Femur (tissue), 1 donor: Measurements from ENCODE around the gene THAP11.
A peak's percentile ranks its signal among the peaks of the same experiment; 100 is the strongest.
"Not testable (repeated sequence)": the region's sequence is repeated elsewhere in the genome, so short reads cannot be mapped to it uniquely, and the experiment has no call there.

Source experiments
- DNase-seq: peaks from one replicate; pipeline ENCODE4 v3.0.0-alpha.2; 2017

Gene THAP11

DNA sequence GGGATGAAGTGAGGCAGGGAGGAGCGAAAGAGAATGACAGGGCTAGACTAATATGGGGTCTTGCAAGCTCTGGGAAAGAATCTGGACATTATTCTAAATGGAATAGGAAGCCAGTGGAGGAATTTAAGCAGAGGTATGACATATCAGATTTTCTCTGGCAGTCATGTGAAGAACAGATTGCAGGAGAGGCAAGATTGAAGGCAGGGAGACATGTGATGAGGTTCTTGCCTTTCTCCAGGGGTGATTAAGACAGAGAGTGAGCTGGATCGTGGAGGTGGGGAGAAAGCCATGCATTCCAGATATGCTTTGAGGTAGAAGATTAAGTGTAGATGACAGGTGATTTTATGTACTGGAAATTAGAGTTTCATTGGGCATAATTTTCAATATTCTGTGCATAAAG is 4.3 kb upstream of the THAP11 start:
- no peak for DNase-seq

GRCh38 chr16:67841198-67841815 is 813 bp upstream of the THAP11 start:
- DNase-seq, result no peak

DNA sequence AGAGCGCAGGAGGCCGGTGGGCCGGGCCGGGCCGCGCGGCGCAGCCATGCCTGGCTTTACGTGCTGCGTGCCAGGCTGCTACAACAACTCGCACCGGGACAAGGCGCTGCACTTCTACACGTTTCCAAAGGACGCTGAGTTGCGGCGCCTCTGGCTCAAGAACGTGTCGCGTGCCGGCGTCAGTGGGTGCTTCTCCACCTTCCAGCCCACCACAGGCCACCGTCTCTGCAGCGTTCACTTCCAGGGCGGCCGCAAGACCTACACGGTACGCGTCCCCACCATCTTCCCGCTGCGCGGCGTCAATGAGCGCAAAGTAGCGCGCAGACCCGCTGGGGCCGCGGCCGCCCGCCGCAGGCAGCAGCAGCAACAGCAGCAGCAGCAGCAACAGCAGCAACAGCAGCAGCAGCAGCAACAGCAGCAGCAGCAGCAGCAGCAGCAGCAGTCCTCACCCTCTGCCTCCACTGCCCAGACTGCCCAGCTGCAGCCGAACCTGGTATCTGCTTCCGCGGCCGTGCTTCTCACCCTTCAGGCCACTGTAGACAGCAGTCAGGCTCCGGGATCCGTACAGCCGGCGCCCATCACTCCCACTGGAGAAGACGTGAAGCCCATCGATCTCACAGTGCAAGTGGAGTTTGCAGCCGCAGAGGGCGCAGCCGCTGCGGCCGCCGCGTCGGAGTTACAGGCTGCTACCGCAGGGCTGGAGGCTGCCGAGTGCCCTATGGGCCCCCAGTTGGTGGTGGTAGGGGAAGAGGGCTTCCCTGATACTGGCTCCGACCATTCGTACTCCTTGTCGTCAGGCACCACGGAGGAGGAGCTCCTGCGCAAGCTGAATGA is 606 bp downstream of the THAP11 start:
- DNase-seq, result peak; percentile 66

GRCh38 chr16:67843343-67843765 is 1.2 kb downstream of the THAP11 start:
- DNase-seq, result no peak

DNA sequence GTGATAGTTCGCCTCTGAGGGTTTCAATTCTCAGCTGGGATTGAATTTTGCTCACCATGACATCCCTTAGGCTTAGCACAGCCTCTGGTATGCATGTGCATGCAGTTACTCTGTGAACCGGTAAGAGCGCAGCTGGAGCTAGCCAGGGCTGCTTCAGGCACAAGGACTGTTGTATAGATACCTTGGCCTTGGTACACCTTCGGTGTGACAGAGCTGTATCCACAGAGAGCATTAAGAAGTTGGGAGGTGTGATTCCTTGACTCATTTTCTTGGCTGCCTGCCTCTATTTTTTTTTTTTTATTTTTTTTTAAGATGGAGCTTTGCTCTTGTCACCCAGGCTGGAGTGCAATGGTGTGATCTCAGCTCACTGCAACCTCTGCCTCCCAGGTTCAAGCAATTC is 2.4 kb downstream of the THAP11 start:
- DNase-seq, result no peak

DNA sequence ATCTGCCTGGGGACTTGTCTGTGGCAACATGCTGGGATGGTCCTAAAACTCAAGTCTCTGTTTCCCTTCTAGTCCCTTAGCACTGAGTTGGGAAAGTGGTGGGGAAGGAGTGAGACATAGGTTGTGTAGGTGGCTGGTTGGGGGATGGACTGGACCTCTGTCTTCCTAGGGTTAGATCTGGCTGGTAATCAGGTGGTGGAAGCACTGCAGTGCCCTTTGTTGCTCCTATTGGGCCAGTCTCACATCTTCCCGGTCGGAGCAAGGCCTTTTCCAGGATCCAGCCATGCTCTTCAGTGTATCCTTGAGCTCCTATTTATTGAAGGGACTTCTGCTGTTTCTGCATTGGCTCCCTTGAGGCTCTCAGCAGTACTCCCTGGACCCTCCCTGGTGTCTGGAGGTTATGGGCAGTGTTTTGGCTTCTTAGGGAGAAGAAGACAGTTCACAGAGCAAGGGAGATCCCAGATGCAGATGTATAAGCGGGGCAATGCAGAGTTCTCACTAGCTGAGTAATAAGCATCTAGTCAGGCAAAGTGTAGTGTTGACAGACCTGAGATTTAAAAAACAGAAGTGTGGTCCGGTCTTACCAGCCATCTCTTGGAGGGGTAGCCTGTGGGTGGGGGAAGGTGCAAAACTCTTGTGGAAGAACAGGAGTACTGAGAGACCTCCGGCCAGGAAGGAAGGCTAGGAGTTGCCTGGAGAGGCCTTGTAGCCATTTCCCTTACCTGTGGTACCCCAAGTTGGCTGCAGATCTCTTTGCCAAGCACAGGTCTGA is 3.4 kb downstream of the THAP11 start:
- DNase-seq, result no peak

GRCh38 chr16:67846063-67846319 is 3.9 kb downstream of the THAP11 start:
- no peak for DNase-seq

DNA sequence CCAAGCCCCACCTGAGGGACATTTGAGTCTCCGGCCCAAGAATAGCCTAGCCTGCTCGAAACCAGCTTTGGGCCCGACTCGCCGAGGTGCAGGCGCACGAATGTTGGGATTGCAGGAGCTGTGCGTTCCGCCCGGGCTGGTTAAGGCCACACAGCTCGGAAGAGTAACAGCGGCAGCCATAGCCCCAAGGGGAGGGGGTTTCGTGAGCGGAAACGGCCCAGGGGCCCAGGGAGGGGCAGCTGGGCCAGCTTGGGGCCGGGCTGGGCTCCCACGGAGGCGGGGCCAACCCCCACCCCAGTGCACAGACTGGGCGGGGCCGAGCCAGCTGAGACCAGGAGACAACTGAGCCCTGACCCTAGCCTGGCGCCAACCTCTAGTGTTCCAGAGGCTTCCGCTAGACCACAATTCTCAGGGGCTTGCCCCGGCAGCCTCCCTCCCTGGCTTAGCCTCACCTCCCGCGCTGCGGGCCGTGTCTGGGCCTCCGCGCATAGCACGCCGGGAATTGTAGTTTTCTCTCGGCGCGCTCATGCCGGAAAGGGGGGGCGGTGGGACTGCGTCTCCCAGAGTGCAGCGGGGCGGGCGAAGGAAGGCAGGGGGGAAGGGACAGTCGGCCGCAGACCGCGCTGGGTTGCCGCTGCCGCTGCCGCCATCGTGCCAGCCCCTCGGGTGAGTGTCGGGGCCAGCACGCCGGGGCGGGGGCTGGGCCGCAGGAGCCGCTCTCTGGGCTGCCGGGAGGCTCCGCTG is 4.4 kb downstream of the THAP11 start, which contains the start of gene NUTF2:
Gene NUTF2, plus strand, starts transcription at position 614 of the 744 bp plus-strand sequence. CDS start 18,198 bp downstream, outside the sequence.
- DNase-seq, result peak; percentile 98

DNA sequence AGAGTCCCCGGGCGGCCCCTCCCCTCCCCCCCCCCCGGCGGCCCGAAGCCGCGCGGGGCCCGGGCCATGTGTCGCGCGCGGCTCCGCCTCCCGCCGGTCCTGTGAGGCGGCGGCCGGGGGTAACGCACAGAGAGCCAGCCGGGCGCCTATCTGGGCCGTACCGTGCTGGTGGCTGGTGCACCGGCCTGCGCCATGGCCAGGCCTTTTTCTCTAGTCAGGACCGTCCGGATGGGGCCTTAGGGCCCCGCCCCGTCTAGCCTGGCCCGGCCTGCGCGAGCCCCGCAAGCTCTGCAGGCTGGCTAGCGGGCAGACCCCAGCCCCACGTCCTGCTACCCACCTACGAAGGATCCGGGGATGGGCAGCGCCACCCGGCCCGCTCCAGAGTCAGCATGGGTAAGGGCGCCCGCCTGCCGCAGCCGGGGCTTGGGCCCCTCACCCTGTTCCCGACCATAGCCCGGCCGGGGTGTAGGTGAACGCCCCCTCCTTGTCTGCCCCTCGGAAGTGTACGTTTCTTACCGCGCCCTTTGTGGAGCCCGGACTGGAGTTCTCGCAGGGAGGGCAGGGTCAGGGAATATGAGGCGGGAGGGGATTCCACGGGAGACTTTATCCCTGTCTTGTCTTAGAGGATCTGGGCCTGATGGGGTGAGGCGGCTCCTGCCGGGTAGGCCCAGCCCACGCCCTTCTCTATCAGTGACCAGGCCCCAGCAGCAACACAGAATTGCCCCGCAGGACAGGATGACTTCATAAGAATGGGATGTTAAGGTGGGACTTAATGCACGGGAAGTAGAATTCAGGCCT is 5.1 kb downstream of the THAP11 start, which contains the start of gene CENPT:
Gene CENPT, minus strand, starts transcription at position 630 of the 798 bp plus-strand sequence. CDS start 13,834 bp downstream, outside the sequence.
- DNase-seq, result peak; percentile 41

- no peak for DNase-seq
Observed at GRCh38 chr16:67848118-67848517, 6.0 kb downstream of the THAP11 start.

DNA sequence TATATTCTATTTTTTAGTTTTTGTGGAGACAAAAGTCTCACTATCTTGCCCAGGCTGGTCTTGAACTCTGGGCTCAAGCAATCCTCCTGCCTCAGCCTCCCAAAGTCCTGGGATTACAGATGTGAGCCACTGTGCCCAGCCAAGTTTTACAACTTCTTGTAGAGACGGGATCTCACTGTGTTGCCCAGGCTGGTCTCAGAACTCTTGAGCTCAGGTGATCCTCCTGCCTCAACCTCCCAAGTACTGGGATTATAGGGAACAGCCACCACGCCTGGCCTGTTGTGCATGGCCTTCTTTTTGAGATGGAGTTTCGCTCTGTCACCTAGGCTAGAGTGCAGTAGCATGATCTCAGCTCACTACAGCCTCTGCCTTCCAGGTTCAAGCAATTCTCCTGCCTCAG is 11.6 kb downstream of the THAP11 start:
- DNase-seq, result no peak

DNA sequence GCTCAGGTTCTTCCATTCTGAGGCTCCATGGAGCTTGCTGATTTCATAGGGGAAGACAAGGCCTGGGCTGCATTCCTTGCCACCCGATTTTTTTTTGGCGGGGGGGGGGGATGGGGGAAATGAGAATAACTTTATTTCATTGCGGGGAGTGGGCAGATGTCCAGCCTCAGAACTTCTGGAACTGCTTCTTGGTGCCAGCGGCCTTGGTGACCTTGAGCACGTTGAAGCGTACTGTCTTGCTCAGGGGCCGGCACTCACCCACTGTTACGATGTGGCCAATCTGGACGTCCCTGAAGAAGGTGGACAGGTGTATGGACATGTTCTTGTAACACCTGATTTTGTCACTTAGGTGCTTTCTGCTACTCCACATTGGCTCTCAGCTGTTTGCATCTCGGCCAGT is 13.7 kb downstream of the THAP11 start:
- DNase-seq, result no peak

GRCh38 chr16:67856927-67857546 is 14.9 kb downstream of the THAP11 start:
- no peak for DNase-seq

- DNase-seq, result peak; percentile 63
Observed at GRCh38 chr16:67857547-67858233, 15.6 kb downstream of the THAP11 start.

DNA sequence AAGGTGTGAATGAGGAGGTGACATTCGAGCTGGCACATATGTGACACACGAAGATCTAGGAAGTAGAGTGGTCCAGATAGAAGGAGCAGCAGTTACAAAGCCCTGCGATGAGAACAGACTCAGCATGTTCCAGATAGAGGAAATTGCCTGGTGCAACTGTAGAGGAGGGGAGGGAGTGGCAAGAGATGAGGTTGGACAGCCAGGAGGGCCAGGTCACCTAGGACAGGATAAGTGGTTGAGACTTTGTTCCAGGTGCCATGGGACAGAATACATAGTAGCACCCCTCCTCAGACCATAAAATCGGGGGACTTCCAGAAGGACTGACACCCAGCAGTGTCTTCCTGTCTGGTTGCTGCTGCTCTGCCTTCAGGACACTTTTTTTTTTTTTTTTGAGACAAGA is 16.4 kb downstream of the THAP11 start:
- no peak for DNase-seq

DNA sequence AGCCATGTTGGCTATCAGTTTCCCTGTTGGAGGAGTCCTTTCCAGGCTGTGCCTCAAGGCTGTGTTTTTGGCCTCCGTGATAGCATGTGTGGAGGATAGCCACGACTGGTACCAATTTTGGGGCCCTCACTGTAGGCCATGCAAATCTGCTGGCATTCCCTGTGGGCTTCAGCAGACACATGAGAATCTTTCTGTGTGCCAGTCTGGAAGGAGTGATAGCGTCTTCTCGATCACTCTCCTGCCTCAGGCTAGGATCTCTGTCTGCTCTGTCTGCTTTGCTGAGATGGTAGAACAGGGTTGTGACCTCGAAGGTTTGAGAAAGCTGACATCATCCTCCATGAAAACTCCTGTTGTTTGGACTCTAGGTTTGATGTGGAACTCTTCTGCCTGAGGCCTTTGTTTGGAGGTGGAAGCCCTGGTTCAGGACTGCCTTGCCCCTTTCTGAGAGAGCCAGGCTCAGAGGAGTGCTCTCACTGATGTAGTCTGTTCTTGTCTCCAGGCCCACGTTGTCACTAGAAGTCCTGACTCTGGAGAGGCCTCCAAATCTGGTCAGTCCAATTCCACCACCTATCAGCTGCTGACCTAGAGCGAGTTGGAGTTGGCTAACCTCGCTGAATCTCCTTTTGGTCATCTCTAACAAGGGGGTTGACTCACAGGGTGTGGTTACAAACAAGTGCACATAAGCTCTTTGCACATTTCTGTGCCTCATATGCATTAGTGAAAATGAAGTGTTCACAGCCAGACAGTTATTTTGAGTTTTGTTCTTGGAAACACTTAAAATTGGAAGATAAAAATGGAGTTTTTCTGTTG is 18.7 kb downstream of the THAP11 start:
- DNase-seq, result no peak

GRCh38 chr16:67861877-67862276 is 19.8 kb downstream of the THAP11 start:
- no peak for DNase-seq

DNA sequence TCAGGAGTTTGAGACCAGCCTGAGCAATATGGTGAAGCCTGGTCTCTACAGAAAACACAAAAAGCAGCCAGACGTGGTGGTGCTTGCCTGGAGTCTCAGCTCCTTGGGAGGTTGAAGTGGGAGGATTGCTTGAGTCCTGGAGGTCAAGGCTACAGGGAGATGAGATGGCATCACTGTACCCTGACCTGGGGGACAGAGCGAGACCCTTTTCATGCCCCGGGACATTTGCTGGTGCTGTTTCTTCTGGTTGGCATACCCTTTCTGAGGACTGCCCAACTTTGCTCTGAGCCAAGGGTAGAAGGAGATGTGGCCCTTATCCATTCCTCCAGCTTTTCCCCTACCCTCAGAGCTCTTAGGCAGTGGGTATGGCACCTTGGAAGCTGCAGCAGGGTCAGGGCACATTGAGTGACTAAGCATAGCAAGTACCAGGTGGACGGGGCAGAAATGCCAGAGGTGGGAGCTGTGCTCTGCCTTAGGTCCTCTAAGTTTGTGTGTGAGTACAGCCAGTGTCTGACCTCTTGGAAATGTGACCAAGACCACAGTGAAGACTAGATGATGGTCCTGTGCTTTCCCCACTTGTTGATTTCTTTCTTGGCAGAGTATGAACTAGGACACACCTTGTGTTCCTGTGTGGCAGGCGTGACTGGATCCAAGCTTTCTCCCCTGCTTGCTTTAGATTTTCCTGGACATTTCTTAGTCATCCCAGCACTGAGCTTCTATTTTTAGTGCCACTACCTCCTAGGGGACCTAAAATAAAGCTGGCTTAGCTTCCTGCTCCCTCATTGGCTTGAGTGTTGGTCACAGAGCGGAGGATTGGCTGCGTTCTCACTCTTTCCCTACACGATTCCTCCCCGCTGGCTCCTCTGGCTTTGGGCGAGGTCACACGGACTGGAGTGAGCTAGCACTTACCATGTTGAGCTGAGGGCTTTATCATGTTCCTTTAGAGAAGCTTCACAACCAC is 20.8 kb downstream of the THAP11 start:
- DNase-seq, result peak; percentile 80

DNA sequence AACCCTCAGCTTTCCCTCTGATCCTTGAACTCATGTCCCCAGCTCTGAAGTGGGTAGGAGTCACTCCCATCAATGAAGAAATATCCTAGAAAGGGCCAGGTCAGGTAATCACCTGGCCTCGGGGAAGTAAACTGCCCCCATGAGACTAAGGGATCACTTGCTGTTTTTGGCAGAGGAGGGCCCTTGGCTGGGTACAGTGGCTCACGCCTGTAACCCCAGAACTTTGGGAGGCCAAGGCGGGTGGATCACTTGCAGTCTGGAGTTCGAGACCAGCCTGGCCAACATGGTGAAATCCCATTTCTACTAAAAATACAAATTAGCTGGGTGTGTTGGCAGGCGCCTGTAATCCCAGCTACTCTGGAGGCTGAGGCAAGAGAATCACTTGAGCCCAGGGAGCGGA is 21.9 kb downstream of the THAP11 start:
- DNase-seq, result not testable (repeated sequence)
